Dermis microvascular lymphatic vessel endothelial cell (primary cell): ENCODE results near the gene PCNX2. TPM values are rescaled to one million over a fixed set of nuclear protein-coding genes. Genes with fewer than 3 reads are reported as not detected.

Experiments
- DNase-seq, 2 donors: peaks; one replicate each; pipeline versions ENCODE4 v3.0.0 to v3.0.0-alpha.2; 2010; ENCODE audit warnings: low read depth in 2 of 2
- total RNA-seq: library from RNA; depleted of rRNA; stranded (reverse); fragments of >200 nt; gene quantifications from 2 replicates; pipeline ENCODE4 v1.2.1, GENCODE V29; 2014

PCNX2 gene
- total RNA-seq, 1 donor from 2014 or later = 1.4 TPM

- no peak for DNase-seq
These were observed 325.7 kb downstream of the PCNX2 start for GRCh38 chr1:232969799-232970198.

- peak; percentile 41 to 50 for DNase-seq
These were observed 326.6 kb downstream of the PCNX2 start for GRCh38 chr1:232968965-232969364.

GRCh38 chr1:232968391-232968790, 327.1 kb downstream of the PCNX2 start:
- no peak for DNase-seq

- DNase-seq = no peak
These were observed 328.9 kb downstream of the PCNX2 start for GRCh38 chr1:232966663-232967062.

- no peak for DNase-seq
These were observed 329.7 kb downstream of the PCNX2 start for GRCh38 chr1:232965912-232966217.

- no peak for DNase-seq
These were observed 330.2 kb downstream of the PCNX2 start for GRCh38 chr1:232965124-232965911.

GRCh38 chr1:232964601-232965000, 330.9 kb downstream of the PCNX2 start:
- no peak for DNase-seq

- DNase-seq = peak in 1 of 2 donors; percentile 64
These were observed 332.5 kb downstream of the PCNX2 start for GRCh38 chr1:232962761-232963745.

- DNase-seq = no peak
These were observed 337.5 kb downstream of the PCNX2 start for GRCh38 chr1:232958067-232958466.

GRCh38 chr1:232956081-232956480, 339.4 kb downstream of the PCNX2 start:
- no peak for DNase-seq

- DNase-seq = no peak
These were observed 340.7 kb downstream of the PCNX2 start for GRCh38 chr1:232954594-232955365.

GRCh38 chr1:232952514-232953499, 342.7 kb downstream of the PCNX2 start:
- DNase-seq = peak in 1 of 2 donors; percentile 45

- no peak for DNase-seq
These were observed 343.9 kb downstream of the PCNX2 start for GRCh38 chr1:232951605-232952004.

- DNase-seq = peak in 1 of 2 donors; percentile 22
These were observed 344.3 kb downstream of the PCNX2 start for GRCh38 chr1:232951180-232951579.

GRCh38 chr1:232950197-232951176, 345.0 kb downstream of the PCNX2 start, which contains the start of gene NTPCR:
NTPCR (plus strand) TSS chr1:232950611; CDS start chr1:232950711, 100 bp downstream.
- peak; percentile 79 to 90 for DNase-seq

- DNase-seq = no peak
These were observed 345.8 kb downstream of the PCNX2 start for GRCh38 chr1:232949636-232950196.

GRCh38 chr1:232944347-232944746, 351.2 kb downstream of the PCNX2 start:
- no peak for DNase-seq

- DNase-seq = peak in 1 of 2 donors; percentile 34
These were observed 351.8 kb downstream of the PCNX2 start for GRCh38 chr1:232943679-232944252.
